ENCODE measurements around the gene CBFA2T3.

The CBFA2T3 gene

DNA sequence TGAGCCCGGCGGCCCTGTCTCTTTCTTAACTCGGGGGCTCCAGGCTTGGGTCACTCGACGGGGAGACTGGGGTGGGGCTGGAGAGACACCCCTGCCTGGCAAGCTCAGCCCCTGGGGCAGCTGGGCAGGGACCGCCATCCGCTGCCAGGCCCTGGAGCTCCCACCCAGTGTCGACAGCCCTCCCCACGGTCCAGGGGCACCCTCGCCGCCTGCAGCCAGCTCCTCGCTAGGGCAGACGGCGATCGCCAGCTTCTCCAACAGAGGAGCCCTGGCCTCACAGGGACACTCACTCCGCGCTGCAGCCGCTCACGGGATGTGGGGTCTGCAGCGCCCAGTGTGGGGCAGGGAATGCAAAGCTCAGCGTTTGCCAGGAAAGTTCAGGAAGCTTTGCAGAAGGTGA lies 149.3 kb downstream of the CBFA2T3 start:
- Histone ChIP-seq H3K4me1 (ENCODE audit: control insufficient read depth, insufficient read depth, low read length) (no peaks in the 10 kb centered on the region), H3K36me3 (ENCODE audit: control insufficient read depth, insufficient read depth, low read length) (peaks cover 7% of the 10 kb centered on the region), H3K27ac (ENCODE audit: low read depth, low read length) (no peak overlapping the region), H3K27me3 (ENCODE audit: control insufficient read depth, insufficient read depth, low read length) (no peaks in the 10 kb centered on the region), H3K9ac (ENCODE audit: low read length) (no peak overlapping the region), H3K4me3 (ENCODE audit: low read length) (no peak overlapping the region)

DNA sequence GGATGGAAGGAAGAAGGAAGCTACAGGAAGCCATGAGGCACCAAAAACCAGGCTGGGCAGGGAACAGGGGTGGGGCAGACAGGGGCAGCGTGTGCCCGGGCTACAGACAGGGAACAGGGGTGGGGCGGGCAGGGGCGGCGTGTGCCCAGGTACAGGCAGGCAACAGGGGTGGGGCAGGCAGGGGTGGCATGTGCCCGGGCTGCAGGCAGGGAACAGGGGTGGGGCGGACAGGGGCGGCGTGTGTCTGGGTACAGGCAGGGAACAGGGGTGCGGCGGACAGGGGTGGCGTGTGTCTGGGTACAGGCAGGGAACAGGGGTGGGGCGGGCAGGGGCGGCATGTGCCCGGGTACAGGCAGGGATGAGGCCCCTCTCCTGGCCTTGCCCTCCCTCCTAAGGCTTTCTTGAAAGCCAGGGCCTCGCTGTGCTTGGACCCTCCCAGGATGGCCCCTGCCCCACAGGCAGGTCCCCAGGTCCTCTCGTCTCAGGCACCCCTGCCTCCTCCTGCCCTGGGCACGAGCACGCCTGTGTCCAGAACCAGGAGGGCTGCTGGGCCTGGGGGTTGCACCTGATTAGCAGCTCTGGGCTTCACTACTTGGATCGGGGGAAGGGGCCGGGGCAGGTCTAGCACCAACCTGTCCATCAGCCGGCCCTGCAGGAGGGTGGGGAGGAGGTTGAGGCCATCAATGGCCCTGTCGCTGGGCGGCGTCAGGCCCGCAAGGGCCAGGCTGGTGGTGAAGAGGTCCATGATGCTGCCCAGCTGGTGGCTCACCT lies 150.8 kb downstream of the CBFA2T3 start:
- Histone ChIP-seq H3K9ac (ENCODE audit: low read length) (no peak overlapping the region), H3K4me1 (ENCODE audit: control insufficient read depth, insufficient read depth, low read length) (no peaks in the 10 kb centered on the region), H3K27ac (ENCODE audit: low read depth, low read length) (no peak overlapping the region), H3K27me3 (ENCODE audit: control insufficient read depth, insufficient read depth, low read length) (no peaks in the 10 kb centered on the region), H3K4me3 (ENCODE audit: low read length) (no peak overlapping the region), H3K36me3 (ENCODE audit: control insufficient read depth, insufficient read depth, low read length) (peaks cover 17% of the 10 kb centered on the region)

DNA sequence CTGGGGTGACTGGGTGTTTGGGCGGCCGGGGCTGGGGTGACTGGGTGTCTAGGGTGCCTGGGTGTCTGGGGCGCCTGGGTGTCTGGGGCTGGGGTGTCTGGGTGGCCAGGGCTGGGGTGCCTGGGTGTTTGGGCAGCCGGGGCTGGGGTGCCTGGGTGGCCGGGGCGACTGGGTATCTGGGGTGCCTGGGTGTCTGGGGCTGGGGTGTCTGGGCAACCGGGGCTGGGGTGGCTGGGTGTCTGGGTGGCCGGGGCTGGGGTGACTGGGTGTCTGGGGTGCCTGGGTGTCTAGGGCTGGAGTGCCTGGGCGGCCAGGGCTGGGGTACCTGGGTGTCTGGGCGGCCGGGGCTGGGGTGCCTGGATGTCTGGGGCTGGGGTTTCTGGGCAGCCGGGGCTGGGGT lies 151.9 kb downstream of the CBFA2T3 start:
- H3K27ac ChIP-seq (ENCODE audit: low read depth, low read length): no peak overlapping the region
- H3K9ac ChIP-seq (ENCODE audit: low read length): no peak overlapping the region
- H3K4me1 ChIP-seq (ENCODE audit: control insufficient read depth, insufficient read depth, low read length): no peaks in the 10 kb centered on the region
- no peaks in the 10 kb centered on the region for H3K27me3 ChIP-seq (ENCODE audit: control insufficient read depth, insufficient read depth, low read length)
- no peak overlapping the region for H3K4me3 ChIP-seq (ENCODE audit: low read length)
- peaks cover 17% of the 10 kb centered on the region for H3K36me3 ChIP-seq (ENCODE audit: control insufficient read depth, insufficient read depth, low read length)

Measured in rectal smooth muscle tissue (tissue), 1 donor.